ENCODE data around the gene NF2. TPM values are rescaled to one million over a fixed set of nuclear protein-coding genes. Genes with fewer than 3 reads are reported as not detected.

NF2 gene
- total RNA-seq, 1 experiment from 2014 or later, result 56.9 TPM

DNA sequence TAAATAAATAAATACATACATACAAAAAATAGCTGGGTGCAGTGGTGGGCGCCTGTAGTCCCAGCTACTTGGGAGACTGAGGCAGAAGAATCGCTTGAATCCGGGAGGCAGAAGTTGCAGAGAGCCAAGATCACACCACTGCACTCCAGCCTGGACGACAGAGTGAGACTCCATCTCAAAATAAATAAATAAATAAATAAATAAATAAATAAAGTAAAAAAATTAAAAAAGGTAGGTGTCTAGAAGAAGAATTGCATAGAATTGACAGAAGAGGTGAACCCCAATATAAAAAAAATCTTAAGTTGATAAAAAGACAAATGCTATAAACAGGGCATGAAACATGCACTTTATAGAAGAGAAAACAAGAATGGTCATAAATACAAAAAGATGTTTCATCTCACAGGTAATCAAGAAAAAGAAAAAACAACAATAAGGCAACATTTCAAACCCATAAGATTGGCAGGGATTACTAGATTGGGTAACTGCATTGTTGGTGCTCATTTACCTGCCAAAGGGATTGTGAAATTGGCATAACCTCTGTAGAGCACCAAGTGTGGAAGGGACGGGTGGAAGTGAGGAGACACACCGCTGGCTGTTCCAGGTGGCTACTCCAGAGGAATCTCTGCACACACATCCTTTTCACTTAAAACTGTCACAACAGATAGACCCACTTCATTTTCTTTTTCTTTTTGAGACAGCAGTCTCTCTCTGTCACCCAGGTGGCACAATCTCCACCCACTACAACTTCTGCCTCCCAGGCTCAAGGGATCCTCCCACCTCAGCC is 44.7 kb downstream of the NF2 start:
- H3K4me1 Mint-ChIP-seq, result peaks cover 17% of the 10 kb centered on the region
- H3K4me3 Mint-ChIP-seq, result no peak overlapping the region
- peaks cover 23% of the 10 kb centered on the region for H3K36me3 Mint-ChIP-seq
- ChIA-PET POLR2A (no interaction called here), CTCF (no interaction called here)
- DNase-seq (ENCODE audit: low spot score) (no peak), ATAC-seq (no peak)
- H3K27ac Mint-ChIP-seq, result no peak overlapping the region; the same call in 1 of the 2 replicates
- H3K27me3 Mint-ChIP-seq (ENCODE audit: low read depth), result no peaks in the 10 kb centered on the region
- peaks cover 7% of the 10 kb centered on the region; the same call in 1 of the 2 replicates for H3K9me3 Mint-ChIP-seq
- TF ChIP-seq E2F4 (CRISPR knock-in tag; IDR thresholded peaks at IDR 0.05; ENCODE audit: borderline replicate concordance, low read depth) (no peak), CBFB (CRISPR knock-in tag; IDR thresholded peaks at IDR 0.05; ENCODE audit: low read depth) (no peak), ZNF317 (CRISPR knock-in tag; IDR thresholded peaks at IDR 0.05; ENCODE audit: borderline replicate concordance, low read depth) (no peak), HMGXB4 (CRISPR knock-in tag; IDR thresholded peaks at IDR 0.05) (no peak), GABPB1 (CRISPR knock-in tag; IDR thresholded peaks at IDR 0.05) (no peak), CREB1 (CRISPR knock-in tag; IDR thresholded peaks at IDR 0.05) (no peak), IRF2 (CRISPR knock-in tag; IDR thresholded peaks at IDR 0.05; ENCODE audit: borderline replicate concordance, low read depth) (no peak), NFYB (CRISPR knock-in tag; conservative IDR thresholded peaks at IDR 0.05; ENCODE audit: low read depth) (no peak), AR (CRISPR knock-in tag; IDR thresholded peaks at IDR 0.05) (no peak), ZNF232 (CRISPR knock-in tag; IDR thresholded peaks at IDR 0.05) (no peak), ETV6 (CRISPR knock-in tag; IDR thresholded peaks at IDR 0.05) (no peak)
- TF ChIP-seq, protein P1, sequence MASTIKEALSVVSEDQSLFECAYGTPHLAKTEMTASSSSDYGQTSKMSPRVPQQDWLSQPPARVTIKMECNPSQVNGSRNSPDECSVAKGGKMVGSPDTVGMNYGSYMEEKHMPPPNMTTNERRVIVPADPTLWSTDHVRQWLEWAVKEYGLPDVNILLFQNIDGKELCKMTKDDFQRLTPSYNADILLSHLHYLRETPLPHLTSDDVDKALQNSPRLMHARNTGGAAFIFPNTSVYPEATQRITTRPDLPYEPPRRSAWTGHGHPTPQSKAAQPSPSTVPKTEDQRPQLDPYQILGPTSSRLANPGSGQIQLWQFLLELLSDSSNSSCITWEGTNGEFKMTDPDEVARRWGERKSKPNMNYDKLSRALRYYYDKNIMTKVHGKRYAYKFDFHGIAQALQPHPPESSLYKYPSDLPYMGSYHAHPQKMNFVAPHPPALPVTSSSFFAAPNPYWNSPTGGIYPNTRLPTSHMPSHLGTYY (CRISPR knock-in tag; IDR thresholded peaks at IDR 0.05), result no peak
- TF ChIP-seq, protein P2, sequence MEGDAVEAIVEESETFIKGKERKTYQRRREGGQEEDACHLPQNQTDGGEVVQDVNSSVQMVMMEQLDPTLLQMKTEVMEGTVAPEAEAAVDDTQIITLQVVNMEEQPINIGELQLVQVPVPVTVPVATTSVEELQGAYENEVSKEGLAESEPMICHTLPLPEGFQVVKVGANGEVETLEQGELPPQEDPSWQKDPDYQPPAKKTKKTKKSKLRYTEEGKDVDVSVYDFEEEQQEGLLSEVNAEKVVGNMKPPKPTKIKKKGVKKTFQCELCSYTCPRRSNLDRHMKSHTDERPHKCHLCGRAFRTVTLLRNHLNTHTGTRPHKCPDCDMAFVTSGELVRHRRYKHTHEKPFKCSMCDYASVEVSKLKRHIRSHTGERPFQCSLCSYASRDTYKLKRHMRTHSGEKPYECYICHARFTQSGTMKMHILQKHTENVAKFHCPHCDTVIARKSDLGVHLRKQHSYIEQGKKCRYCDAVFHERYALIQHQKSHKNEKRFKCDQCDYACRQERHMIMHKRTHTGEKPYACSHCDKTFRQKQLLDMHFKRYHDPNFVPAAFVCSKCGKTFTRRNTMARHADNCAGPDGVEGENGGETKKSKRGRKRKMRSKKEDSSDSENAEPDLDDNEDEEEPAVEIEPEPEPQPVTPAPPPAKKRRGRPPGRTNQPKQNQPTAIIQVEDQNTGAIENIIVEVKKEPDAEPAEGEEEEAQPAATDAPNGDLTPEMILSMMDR (IDR thresholded peaks at IDR 0.05), result no peak
- TF ChIP-seq, protein P3, sequence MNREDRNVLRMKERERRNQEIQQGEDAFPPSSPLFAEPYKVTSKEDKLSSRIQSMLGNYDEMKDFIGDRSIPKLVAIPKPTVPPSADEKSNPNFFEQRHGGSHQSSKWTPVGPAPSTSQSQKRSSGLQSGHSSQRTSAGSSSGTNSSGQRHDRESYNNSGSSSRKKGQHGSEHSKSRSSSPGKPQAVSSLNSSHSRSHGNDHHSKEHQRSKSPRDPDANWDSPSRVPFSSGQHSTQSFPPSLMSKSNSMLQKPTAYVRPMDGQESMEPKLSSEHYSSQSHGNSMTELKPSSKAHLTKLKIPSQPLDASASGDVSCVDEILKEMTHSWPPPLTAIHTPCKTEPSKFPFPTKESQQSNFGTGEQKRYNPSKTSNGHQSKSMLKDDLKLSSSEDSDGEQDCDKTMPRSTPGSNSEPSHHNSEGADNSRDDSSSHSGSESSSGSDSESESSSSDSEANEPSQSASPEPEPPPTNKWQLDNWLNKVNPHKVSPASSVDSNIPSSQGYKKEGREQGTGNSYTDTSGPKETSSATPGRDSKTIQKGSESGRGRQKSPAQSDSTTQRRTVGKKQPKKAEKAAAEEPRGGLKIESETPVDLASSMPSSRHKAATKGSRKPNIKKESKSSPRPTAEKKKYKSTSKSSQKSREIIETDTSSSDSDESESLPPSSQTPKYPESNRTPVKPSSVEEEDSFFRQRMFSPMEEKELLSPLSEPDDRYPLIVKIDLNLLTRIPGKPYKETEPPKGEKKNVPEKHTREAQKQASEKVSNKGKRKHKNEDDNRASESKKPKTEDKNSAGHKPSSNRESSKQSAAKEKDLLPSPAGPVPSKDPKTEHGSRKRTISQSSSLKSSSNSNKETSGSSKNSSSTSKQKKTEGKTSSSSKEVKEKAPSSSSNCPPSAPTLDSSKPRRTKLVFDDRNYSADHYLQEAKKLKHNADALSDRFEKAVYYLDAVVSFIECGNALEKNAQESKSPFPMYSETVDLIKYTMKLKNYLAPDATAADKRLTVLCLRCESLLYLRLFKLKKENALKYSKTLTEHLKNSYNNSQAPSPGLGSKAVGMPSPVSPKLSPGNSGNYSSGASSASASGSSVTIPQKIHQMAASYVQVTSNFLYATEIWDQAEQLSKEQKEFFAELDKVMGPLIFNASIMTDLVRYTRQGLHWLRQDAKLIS (CRISPR knock-in tag; IDR thresholded peaks at IDR 0.05; ENCODE audit: borderline replicate concordance), result no peak

Measured in WTC11 (cell line).